Loucy (cell line): ENCODE measurements around the gene CCDC191.

Experiments used
- H2AFZ ChIP-seq: fragments of 200-600 bp; sonication (generic); 2 replicates; pipeline ENCODE4 v1.6.0; 2016; ENCODE audit warnings: antibody characterized with exemption, mild to moderate bottlenecking, low read length, moderate library complexity
- H3F3A ChIP-seq: fragments of 200-600 bp; 2 replicates; pipeline ENCODE4 v1.6.0; 2016; ENCODE audit warnings: antibody characterized with exemption, low read depth, mild to moderate bottlenecking
- H3K27me3 ChIP-seq: fragments of 200-600 bp; sonication (generic); 2 replicates; pipeline ENCODE4 v1.6.1; 2014; ENCODE audit warnings: low read length, mild to moderate bottlenecking; ENCODE audit not compliant: insufficient read depth, poor library complexity, severe bottlenecking
- H3K36me3 ChIP-seq: fragments of 200-600 bp; sonication (generic); 2 replicates; pipeline ENCODE4 v1.6.1; 2016; ENCODE audit warnings: low read length; ENCODE audit not compliant: insufficient read depth
- H3K4me1 ChIP-seq: fragments of 200-600 bp; sonication (generic); 2 replicates; pipeline ENCODE4 v1.5.1; 2014; ENCODE audit warnings: low read length, mild to moderate bottlenecking; ENCODE audit not compliant: insufficient read depth, poor library complexity, severe bottlenecking
- H3K4me2 ChIP-seq: fragments of 200-600 bp; sonication (generic); 2 replicates; pipeline ENCODE4 v1.6.0; 2014; ENCODE audit warnings: antibody characterized with exemption, low read length, low read depth, mild to moderate bottlenecking; ENCODE audit not compliant: poor library complexity, severe bottlenecking
- H3K4me3 ChIP-seq: fragments of 200-600 bp; sonication (generic); 2 replicates; pipeline ENCODE4 v1.5.1; 2014; ENCODE audit warnings: low read length, mild to moderate bottlenecking, mixed read lengths; ENCODE audit not compliant: poor library complexity, severe bottlenecking
- H3K79me2 ChIP-seq: fragments of 200-600 bp; sonication (generic); 2 replicates; pipeline ENCODE4 v1.6.1; 2014; ENCODE audit warnings: low read length; ENCODE audit not compliant: insufficient read depth
- H3K9ac ChIP-seq: fragments of 200-600 bp; sonication (generic); 2 replicates; pipeline ENCODE4 v1.6.0; 2014; ENCODE audit warnings: mild to moderate bottlenecking, low read depth, low read length, moderate library complexity; ENCODE audit not compliant: poor library complexity, severe bottlenecking
- H3K9me2 ChIP-seq: fragments of 200-600 bp; sonication (generic); replicated peaks from 2 replicates; pipeline ENCODE4 v1.6.1; 2016; ENCODE audit warnings: low read depth, low read length, mixed read lengths
- H3K9me3 ChIP-seq: fragments of 200-600 bp; sonication (generic); 2 replicates; pipeline ENCODE4 v1.6.1; 2014; ENCODE audit warnings: mild to moderate bottlenecking, antibody characterized with exemption, low read length, low read depth; ENCODE audit not compliant: insufficient read depth
- H4K20me1 ChIP-seq: fragments of 200-600 bp; sonication (generic); 2 replicates; pipeline ENCODE4 v1.6.0; 2014; ENCODE audit warnings: antibody characterized with exemption, low read length, mild to moderate bottlenecking; ENCODE audit not compliant: insufficient read depth, poor library complexity, severe bottlenecking
- EZH2phosphoT487 ChIP-seq: fragments of 200-600 bp; IDR thresholded peaks from 2 replicates; pipeline ENCODE4 v1.6.1; 2018; ENCODE audit warnings: antibody characterized with exemption, mild to moderate bottlenecking, moderate library complexity, borderline replicate concordance
- TF ChIP-seq, protein P1 (sequence below): fragments of 200-600 bp; sonication (generic); conservative IDR thresholded peaks from 2 replicates; pipeline ENCODE4 v1.5.1; 2014; ENCODE audit warnings: mild to moderate bottlenecking, antibody characterized with exemption, low read length

The CCDC191 gene

DNA sequence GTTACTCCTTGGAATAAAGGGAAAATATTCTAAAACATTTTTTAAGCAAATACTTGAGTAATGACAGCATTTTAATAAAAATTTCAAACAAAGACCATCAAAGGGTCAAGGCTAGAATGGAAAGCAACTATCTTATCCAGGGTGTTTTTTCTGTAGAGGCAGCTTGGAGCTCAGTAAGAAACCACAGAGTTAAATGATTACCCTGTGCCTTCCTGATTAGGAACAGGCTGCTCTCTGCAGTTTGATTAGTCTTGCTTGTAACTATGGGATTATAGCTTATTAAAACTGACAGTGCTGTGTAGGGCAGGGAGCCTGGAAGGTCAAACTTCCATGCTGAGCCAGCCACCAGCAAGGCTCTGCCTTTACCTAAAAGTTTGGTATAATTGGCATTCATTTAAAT is 33.3 kb upstream of the CCDC191 start:
- Histone ChIP-seq H3K4me3 (no peak overlapping the region), H3K9me2 (no peaks in the 10 kb centered on the region), H3F3A (no peaks in the 10 kb centered on the region), H3K4me1 (peaks cover 9% of the 10 kb centered on the region), H3K79me2 (no peaks in the 10 kb centered on the region), H4K20me1 (no peaks in the 10 kb centered on the region), H3K4me2 (no peak overlapping the region), H3K9ac (no peak overlapping the region), H3K36me3 (peaks cover 27% of the 10 kb centered on the region; the same call in 1 of the 2 replicates), H3K27me3 (no peaks in the 10 kb centered on the region), H2AFZ (no peak overlapping the region), H3K9me3 (no peaks in the 10 kb centered on the region)
- TF ChIP-seq EZH2phosphoT487 = no peak
- TF ChIP-seq, protein P1, sequence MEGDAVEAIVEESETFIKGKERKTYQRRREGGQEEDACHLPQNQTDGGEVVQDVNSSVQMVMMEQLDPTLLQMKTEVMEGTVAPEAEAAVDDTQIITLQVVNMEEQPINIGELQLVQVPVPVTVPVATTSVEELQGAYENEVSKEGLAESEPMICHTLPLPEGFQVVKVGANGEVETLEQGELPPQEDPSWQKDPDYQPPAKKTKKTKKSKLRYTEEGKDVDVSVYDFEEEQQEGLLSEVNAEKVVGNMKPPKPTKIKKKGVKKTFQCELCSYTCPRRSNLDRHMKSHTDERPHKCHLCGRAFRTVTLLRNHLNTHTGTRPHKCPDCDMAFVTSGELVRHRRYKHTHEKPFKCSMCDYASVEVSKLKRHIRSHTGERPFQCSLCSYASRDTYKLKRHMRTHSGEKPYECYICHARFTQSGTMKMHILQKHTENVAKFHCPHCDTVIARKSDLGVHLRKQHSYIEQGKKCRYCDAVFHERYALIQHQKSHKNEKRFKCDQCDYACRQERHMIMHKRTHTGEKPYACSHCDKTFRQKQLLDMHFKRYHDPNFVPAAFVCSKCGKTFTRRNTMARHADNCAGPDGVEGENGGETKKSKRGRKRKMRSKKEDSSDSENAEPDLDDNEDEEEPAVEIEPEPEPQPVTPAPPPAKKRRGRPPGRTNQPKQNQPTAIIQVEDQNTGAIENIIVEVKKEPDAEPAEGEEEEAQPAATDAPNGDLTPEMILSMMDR = no peak

DNA sequence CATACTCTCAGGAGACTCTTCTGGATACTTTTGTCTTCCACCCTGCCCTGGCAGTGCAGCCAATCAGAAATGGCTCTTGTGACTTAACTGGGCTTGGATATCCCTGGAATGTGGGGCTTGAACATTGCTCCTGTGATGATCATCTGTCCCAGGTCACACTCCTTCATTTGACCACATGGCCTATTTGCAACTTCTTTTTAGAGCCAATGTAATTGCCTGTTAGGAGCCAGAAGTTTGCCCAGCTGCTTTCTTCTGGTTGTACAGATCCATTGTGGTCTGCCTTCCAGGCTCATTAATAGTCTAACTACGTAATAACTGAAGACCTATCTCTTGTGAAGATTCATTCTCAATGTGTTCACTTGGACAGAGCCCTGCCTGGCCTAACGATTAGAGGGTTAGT is 30.0 kb upstream of the CCDC191 start:
- Histone ChIP-seq H3K27me3 (no peaks in the 10 kb centered on the region), H2AFZ (no peak overlapping the region), H3K9me3 (no peaks in the 10 kb centered on the region), H3F3A (no peaks in the 10 kb centered on the region), H3K4me3 (no peak overlapping the region), H3K36me3 (peaks cover 50% of the 10 kb centered on the region; the same call in 1 of the 2 replicates), H3K4me2 (no peak overlapping the region), H3K9me2 (no peaks in the 10 kb centered on the region), H3K79me2 (no peaks in the 10 kb centered on the region), H3K4me1 (no peaks in the 10 kb centered on the region), H4K20me1 (no peaks in the 10 kb centered on the region), H3K9ac (no peak overlapping the region)
- TF ChIP-seq EZH2phosphoT487 = no peak
- TF ChIP-seq, protein P1 = no peak

DNA sequence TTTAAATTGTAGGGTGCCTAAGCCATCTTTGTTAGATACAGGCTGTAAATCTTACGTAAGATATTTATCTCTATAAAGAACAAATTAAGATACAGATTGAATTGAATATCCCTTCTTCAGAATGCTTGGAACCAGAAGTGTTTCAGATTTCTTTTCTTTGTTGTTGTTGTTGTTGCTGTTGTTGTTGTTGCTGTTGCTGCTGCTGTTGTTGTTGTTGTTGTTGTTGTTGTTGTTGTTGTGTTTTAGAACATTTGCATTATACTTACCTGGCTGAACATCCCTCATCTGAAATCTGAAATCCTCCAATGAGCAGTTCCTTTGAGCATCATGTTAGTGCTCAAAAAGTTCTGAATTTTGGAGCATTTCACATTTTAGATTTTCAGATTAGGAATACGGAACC is 26.8 kb upstream of the CCDC191 start:
- Histone ChIP-seq H3K4me2 (no peak overlapping the region), H3K36me3 (peaks cover 81% of the 10 kb centered on the region), H4K20me1 (no peaks in the 10 kb centered on the region), H3K9ac (no peak overlapping the region), H3F3A (no peaks in the 10 kb centered on the region), H3K9me3 (no peaks in the 10 kb centered on the region), H3K4me1 (no peaks in the 10 kb centered on the region), H3K27me3 (no peaks in the 10 kb centered on the region), H2AFZ (no peak overlapping the region), H3K9me2 (no peaks in the 10 kb centered on the region), H3K79me2 (no peaks in the 10 kb centered on the region), H3K4me3 (no peak overlapping the region)
- TF ChIP-seq, protein P1 = no peak
- no peak for TF ChIP-seq EZH2phosphoT487
